DOHH2 (cell line): ENCODE data around the gene RASGEF1C.

Source experiments
- H3F3A ChIP-seq: fragments of 200-600 bp; sonication (generic), shearing (Covaris generic); 2 replicates; pipeline ENCODE4 v1.6.0; 2016; ENCODE audit warnings: antibody characterized with exemption, mild to moderate bottlenecking; ENCODE audit not compliant: control insufficient read depth, insufficient read depth
- H3K27ac ChIP-seq: fragments of 200-600 bp; sonication (generic); 2 replicates; pipeline ENCODE4 v1.5.1; 2014; ENCODE audit warnings: low read depth, mild to moderate bottlenecking, low read length, moderate library complexity
- H3K27me3 ChIP-seq: fragments of 200-600 bp; sonication (generic); 2 replicates; pipeline ENCODE4 v1.6.1; 2014; ENCODE audit warnings: mild to moderate bottlenecking, low read length, mixed read lengths; ENCODE audit not compliant: control insufficient read depth
- H3K36me3 ChIP-seq: fragments of 200-600 bp; sonication (generic); 2 replicates; pipeline ENCODE4 v1.6.1; 2014; ENCODE audit warnings: mild to moderate bottlenecking, low read length, moderate library complexity, mixed read lengths; ENCODE audit not compliant: control insufficient read depth
- H3K4me1 ChIP-seq: fragments of 200-600 bp; sonication (generic); 2 replicates; pipeline ENCODE4 v1.6.1; 2014; ENCODE audit warnings: mild to moderate bottlenecking, low read length, mixed read lengths; ENCODE audit not compliant: control insufficient read depth
- H3K4me2 ChIP-seq: fragments of 200-600 bp; sonication (generic); 2 replicates; pipeline ENCODE4 v1.6.0; 2014; ENCODE audit warnings: mild to moderate bottlenecking, low read length, moderate library complexity
- H3K4me3 ChIP-seq: fragments of 200-600 bp; sonication (generic); 2 replicates; pipeline ENCODE4 v1.5.1; 2014; ENCODE audit warnings: mild to moderate bottlenecking, low read length, mixed read lengths
- H3K79me2 ChIP-seq: fragments of 200-600 bp; sonication (generic); 2 replicates; pipeline ENCODE4 v1.6.1; 2014; ENCODE audit warnings: mild to moderate bottlenecking, low read length, mixed read lengths; ENCODE audit not compliant: control insufficient read depth
- H3K9me2 ChIP-seq: fragments of 200-600 bp; sonication (generic); replicated peaks from 2 replicates; pipeline ENCODE4 v1.6.1; 2014; ENCODE audit warnings: mild to moderate bottlenecking, low read length, mixed read lengths; ENCODE audit not compliant: control insufficient read depth
- H3K9me3 ChIP-seq: fragments of 200-600 bp; sonication (generic); 2 replicates; pipeline ENCODE4 v1.6.1; 2014; ENCODE audit warnings: antibody characterized with exemption, low read length, mixed read lengths; ENCODE audit not compliant: control insufficient read depth, insufficient read depth
- H4K20me1 ChIP-seq: fragments of 200-600 bp; sonication (generic); 2 replicates; pipeline ENCODE4 v1.6.0; 2014; ENCODE audit warnings: low read depth, mild to moderate bottlenecking, antibody characterized with exemption, low read length, moderate library complexity; ENCODE audit not compliant: control insufficient read depth, insufficient read depth
- CTCF ChIP-seq: fragments of 200-600 bp; sonication (generic); IDR thresholded peaks from one replicate; pipeline ENCODE4 v1.5.1; 2014; ENCODE audit warnings: antibody characterized with exemption, mild to moderate bottlenecking, low read depth, low read length; ENCODE audit not compliant: poor library complexity, severe bottlenecking
- EZH2phosphoT487 ChIP-seq: fragments of 200-600 bp; sonication (generic); IDR thresholded peaks from 2 replicates; pipeline ENCODE4 v1.6.1; 2017; ENCODE audit warnings: borderline replicate concordance, mild to moderate bottlenecking, antibody characterized with exemption, low read length, moderate library complexity, mixed read lengths

RASGEF1C gene

GRCh38 chr5:180213657-180214207, 4.7 kb upstream of the RASGEF1C start:
- H3K4me3 ChIP-seq = no peak overlapping the region
- H3K4me1 ChIP-seq = no peaks in the 10 kb centered on the region
- TF ChIP-seq CTCF (no peak), EZH2phosphoT487 (no peak)
- H3K27me3 ChIP-seq = no peaks in the 10 kb centered on the region
- no peak overlapping the region for H3K27ac ChIP-seq
- H4K20me1 ChIP-seq = no peaks in the 10 kb centered on the region
- no peaks in the 10 kb centered on the region for H3F3A ChIP-seq
- H3K9me3 ChIP-seq = no peaks in the 10 kb centered on the region
- no peaks in the 10 kb centered on the region for H3K79me2 ChIP-seq
- H3K9me2 ChIP-seq = no peaks in the 10 kb centered on the region
- no peaks in the 10 kb centered on the region for H3K36me3 ChIP-seq
- H3K4me2 ChIP-seq = no peak overlapping the region

- Histone ChIP-seq H3K79me2 (no peaks in the 10 kb centered on the region), H3F3A (no peaks in the 10 kb centered on the region), H3K27me3 (no peaks in the 10 kb centered on the region), H4K20me1 (no peaks in the 10 kb centered on the region), H3K4me1 (no peaks in the 10 kb centered on the region), H3K9me3 (no peaks in the 10 kb centered on the region), H3K4me2 (no peak overlapping the region), H3K36me3 (no peaks in the 10 kb centered on the region), H3K4me3 (no peak overlapping the region), H3K9me2 (no peaks in the 10 kb centered on the region), H3K27ac (no peak overlapping the region)
- TF ChIP-seq CTCF = no peak
- no peak for TF ChIP-seq EZH2phosphoT487
These were observed 4.2 kb upstream of the RASGEF1C start for GRCh38 chr5:180213256-180213600.

- no peak overlapping the region for H3K27ac ChIP-seq
- H4K20me1 ChIP-seq = no peaks in the 10 kb centered on the region
- H3K79me2 ChIP-seq = no peaks in the 10 kb centered on the region
- no peak overlapping the region for H3K4me2 ChIP-seq
- no peaks in the 10 kb centered on the region for H3F3A ChIP-seq
- H3K9me3 ChIP-seq = no peaks in the 10 kb centered on the region
- no peak overlapping the region for H3K4me3 ChIP-seq
- no peaks in the 10 kb centered on the region for H3K4me1 ChIP-seq
- H3K36me3 ChIP-seq = no peaks in the 10 kb centered on the region
- H3K27me3 ChIP-seq = no peaks in the 10 kb centered on the region
- no peak for TF ChIP-seq CTCF
- TF ChIP-seq EZH2phosphoT487 = no peak
- H3K9me2 ChIP-seq = no peaks in the 10 kb centered on the region
These were observed 3.6 kb upstream of the RASGEF1C start for GRCh38 chr5:180212363-180213255.
